Panc1 (cell line): Measurements from ENCODE around the gene DUSP21. TPM values are rescaled to one million over a fixed set of nuclear protein-coding genes. Genes with fewer than 3 reads are reported as not detected.

Source experiments
- ATAC-seq: fragments of 200-7000 bp; cut with Tn5 transposase; 2 replicates; pipeline ENCODE4 v1.9.1; 2020; ENCODE audit warnings: mild to moderate bottlenecking, moderate library complexity
- BruUV-seq: library from RNA; stranded (reverse); fragments of 400-500 nt; replicated peaks from 2 replicates; lab custom pipeline; 2021; lab: Mats Ljungman, UMichigan
- CTCF ChIA-PET: fragments of 300-600 bp; sonication (Branson Sonifier 250); formaldehyde crosslinking; loops from one replicate; lab custom pipeline; 2022; ENCODE audit warnings: antibody characterized with exemption; lab: Charles Lee
- POLR2A ChIA-PET: fragments of 300-600 bp; sonication (Branson Sonifier 250); formaldehyde crosslinking; loops from one replicate; lab custom pipeline; 2022; ENCODE audit warnings: antibody characterized with exemption; lab: Charles Lee
- DNase-seq: peaks from one replicate; pipeline ENCODE4 v3.0.0-alpha.2; 2010; ENCODE audit warnings: low read depth, low spot score
- H3K27ac ChIP-seq: 2 replicates; pipeline ENCODE4 v1.5.1; 2011; ENCODE audit warnings: mild to moderate bottlenecking, low read length, inconsistent platforms
- H3K27me3 ChIP-seq: fragments of 200-500 bp; sonication (Bioruptor generic); 2 replicates; pipeline ENCODE4 v1.6.0; 2014; ENCODE audit warnings: low read length, inconsistent platforms; ENCODE audit not compliant: control insufficient read depth, insufficient read depth
- H3K36me3 ChIP-seq: fragments of 200-500 bp; sonication (Bioruptor generic); 2 replicates; pipeline ENCODE4 v1.5.1; 2014; ENCODE audit warnings: inconsistent platforms, mild to moderate bottlenecking, low read length, moderate library complexity; ENCODE audit not compliant: control insufficient read depth, insufficient read depth
- H3K4me1 ChIP-seq: 2 replicates; pipeline ENCODE4 v1.5.1; 2011; ENCODE audit warnings: inconsistent platforms, mild to moderate bottlenecking, low read length, moderate library complexity; ENCODE audit not compliant: control insufficient read depth, insufficient read depth
- H3K4me3 ChIP-seq, 2 experiments: 2 replicates each; pipeline ENCODE4 v1.5.1; 2011 to 2012; ENCODE audit warnings: low read depth in 2 of 2, low read length in 2 of 2, mild to moderate bottlenecking in 2 of 2, inconsistent platforms in 1 of 2, moderate library complexity in 1 of 2
- H3K9me3 ChIP-seq: fragments of 200-500 bp; sonication (Bioruptor generic); 2 replicates; pipeline ENCODE4 v1.5.1; 2014; ENCODE audit warnings: low read depth, mild to moderate bottlenecking, inconsistent platforms, low read length, moderate library complexity; ENCODE audit not compliant: control insufficient read depth, insufficient read depth
- POLR2AphosphoS5 ChIP-seq: IDR thresholded peaks from 2 replicates; pipeline ENCODE4 v1.6.1; 2012; ENCODE audit warnings: mild to moderate bottlenecking, low read depth, low read length, moderate library complexity
- REST ChIP-seq, 2 experiments: IDR thresholded peaks; 2 replicates each; pipeline ENCODE4 v1.6.1; 2011 to 2012; ENCODE audit warnings: low read depth in 2 of 2, control low read depth in 1 of 2, low read length in 1 of 2, mild to moderate bottlenecking in 1 of 2, moderate library complexity in 1 of 2; ENCODE audit not compliant: insufficient read depth in 1 of 2
- SIN3A ChIP-seq: IDR thresholded peaks from 2 replicates; pipeline ENCODE4 v1.6.1; 2012; ENCODE audit warnings: low read depth, mild to moderate bottlenecking, low read length, moderate library complexity, borderline replicate concordance; ENCODE audit not compliant: insufficient read depth
- TCF7L2 ChIP-seq: IDR thresholded peaks from 2 replicates; pipeline ENCODE4 v1.6.1; 2011; ENCODE audit warnings: mild to moderate bottlenecking, low read depth, low read length, inconsistent platforms
- in situ Hi-C: cut with HindIII; loops from 2 replicates; pipeline ENCODE4 v1.10.0; 2016; ENCODE audit warnings: low sequenced_read_pairs, low pct_unique_long_range_greater_than_20kb
- intact Hi-C: fragments of 100-400 bp; cut with micrococcal nuclease; formaldehyde crosslinking; loops from one replicate; pipeline ENCODE4 v1.10.0; 2022; ENCODE audit not compliant: unreplicated experiment
- total RNA-seq: library from RNA; stranded (reverse); gene quantifications from one replicate; pipeline ENCODE4 v1.2.1, GENCODE V29; 2021; ENCODE audit not compliant: unreplicated experiment
- TF ChIP-seq, protein P1 (sequence below): fragments of 450-650 bp; IDR thresholded peaks from 2 replicates; pipeline ENCODE4 v1.5.1; 2017; ENCODE audit warnings: mild to moderate bottlenecking

Gene DUSP21
- total RNA-seq, 1 experiment from 2014 or later, result not detected

- in situ Hi-C loops (no loop called here), intact Hi-C loops (no loop called here)
- no peaks in the 10 kb centered on the region for H3K4me1 ChIP-seq
- ChIA-PET CTCF (no interaction called here), POLR2A (no interaction called here)
- no peaks in the 10 kb centered on the region for H3K27me3 ChIP-seq
- H3K27ac ChIP-seq, result no peak overlapping the region
- no TSS peak for BruUV-seq
- H3K36me3 ChIP-seq, result no peaks in the 10 kb centered on the region
- no peak overlapping the region for H3K4me3 ChIP-seq
- H3K9me3 ChIP-seq, result no peaks in the 10 kb centered on the region
- ATAC-seq (no peak), DNase-seq (no peak)
- TF ChIP-seq TCF7L2 (no peak), SIN3A (no peak), POLR2AphosphoS5 (no peak), REST (IDR thresholded peaks at IDR 0.05; ENCODE audit: insufficient read depth in 1 of 2, low read depth in 2 of 2, low read length in 1 of 2) (no peak)
- TF ChIP-seq, protein P1, sequence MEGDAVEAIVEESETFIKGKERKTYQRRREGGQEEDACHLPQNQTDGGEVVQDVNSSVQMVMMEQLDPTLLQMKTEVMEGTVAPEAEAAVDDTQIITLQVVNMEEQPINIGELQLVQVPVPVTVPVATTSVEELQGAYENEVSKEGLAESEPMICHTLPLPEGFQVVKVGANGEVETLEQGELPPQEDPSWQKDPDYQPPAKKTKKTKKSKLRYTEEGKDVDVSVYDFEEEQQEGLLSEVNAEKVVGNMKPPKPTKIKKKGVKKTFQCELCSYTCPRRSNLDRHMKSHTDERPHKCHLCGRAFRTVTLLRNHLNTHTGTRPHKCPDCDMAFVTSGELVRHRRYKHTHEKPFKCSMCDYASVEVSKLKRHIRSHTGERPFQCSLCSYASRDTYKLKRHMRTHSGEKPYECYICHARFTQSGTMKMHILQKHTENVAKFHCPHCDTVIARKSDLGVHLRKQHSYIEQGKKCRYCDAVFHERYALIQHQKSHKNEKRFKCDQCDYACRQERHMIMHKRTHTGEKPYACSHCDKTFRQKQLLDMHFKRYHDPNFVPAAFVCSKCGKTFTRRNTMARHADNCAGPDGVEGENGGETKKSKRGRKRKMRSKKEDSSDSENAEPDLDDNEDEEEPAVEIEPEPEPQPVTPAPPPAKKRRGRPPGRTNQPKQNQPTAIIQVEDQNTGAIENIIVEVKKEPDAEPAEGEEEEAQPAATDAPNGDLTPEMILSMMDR, result no peak
Measured at GRCh38 chrX:44816367-44816766, 27.5 kb upstream of the DUSP21 start.

DNA sequence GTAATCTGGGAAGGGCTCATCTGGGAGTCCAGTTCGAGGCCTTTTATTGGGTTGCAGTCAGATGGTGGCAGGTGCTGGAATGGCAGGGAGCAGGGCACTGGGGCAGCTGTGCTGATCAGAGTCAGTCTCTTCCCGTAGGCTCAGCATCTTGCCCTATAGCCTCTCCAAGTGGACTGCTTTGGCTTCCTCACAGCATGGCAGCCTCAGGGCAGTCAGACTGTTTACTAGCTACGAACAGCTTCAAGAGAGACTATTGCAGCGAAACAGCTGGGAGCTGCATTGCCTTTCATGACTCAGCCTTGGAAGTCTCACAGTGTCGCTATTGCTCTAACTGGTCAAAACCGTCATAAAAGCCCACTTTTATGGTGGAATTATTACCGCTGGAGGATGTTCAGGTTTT, 26.8 kb upstream of the DUSP21 start:
- no peak for ATAC-seq
- Histone ChIP-seq H3K4me3 (no peak overlapping the region), H3K36me3 (no peaks in the 10 kb centered on the region), H3K4me1 (no peaks in the 10 kb centered on the region), H3K27me3 (no peaks in the 10 kb centered on the region), H3K9me3 (no peaks in the 10 kb centered on the region), H3K27ac (no peak overlapping the region)
- ChIA-PET POLR2A (no interaction called here), CTCF (no interaction called here)
- no TSS peak for BruUV-seq
- in situ Hi-C loops, result no loop called here
- DNase-seq, result no peak
- TF ChIP-seq REST (IDR thresholded peaks at IDR 0.05; ENCODE audit: insufficient read depth in 1 of 2, low read depth in 2 of 2, low read length in 1 of 2), result no peak
- no peak for TF ChIP-seq SIN3A
- no peak for TF ChIP-seq POLR2AphosphoS5
- intact Hi-C loops, result no loop called here
